ENCODE data around the gene CLK1. TPM values are rescaled to one million over a fixed set of nuclear protein-coding genes. Genes with fewer than 3 reads are reported as not detected.

The CLK1 gene
- total and polyA plus RNA-seq, 2 of the 8 experiments (the other 6 are each of a cell fraction or from before 2014, with no cell fraction given) = 22.3 to 35.2 TPM

DNA sequence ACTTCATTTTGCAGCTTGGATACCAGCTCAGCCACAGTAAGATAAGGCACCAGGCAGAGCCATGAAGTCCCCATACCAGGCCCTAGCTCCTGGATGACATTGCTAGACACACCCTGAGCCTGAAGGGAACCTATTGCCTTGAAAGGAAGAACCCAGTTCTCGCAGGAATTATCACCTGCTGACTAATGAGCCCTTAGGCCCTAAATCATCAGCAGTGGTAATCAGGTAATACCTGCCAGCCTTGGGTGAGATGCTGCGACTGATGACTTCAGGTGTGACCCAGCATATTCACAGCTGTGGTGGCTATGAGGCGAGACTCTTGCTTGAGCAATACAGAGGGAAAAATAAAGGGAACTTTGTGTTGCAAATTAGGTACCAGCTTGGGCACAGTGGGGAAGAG lies 24.9 kb downstream of the CLK1 start:
- no peaks in the 10 kb centered on the region for H3K23me2 ChIP-seq (ENCODE audit: low read depth, low read length)
- FAIRE-seq = no peak

More for the DNA sequence above, 24.9 kb downstream of the CLK1 start:
- DNase-seq (ENCODE audit: low read depth in 1 of 2, low spot score in 2 of 2) = no peak
- peaks cover 0 to 4% (median 3%) of the 10 kb centered on the region in 4 experiments; a peak in 4 of 7 replicates for H3K4me1 ChIP-seq (replicated peaks in 1 of 4; ENCODE audit: control insufficient read depth in 3 of 4, insufficient read depth in 4 of 4, low read length in 3 of 4)
- no peak overlapping the region for H3K18ac ChIP-seq (ENCODE audit: extremely low read depth, low read length)
- H2BK120ac ChIP-seq (replicated peaks; ENCODE audit: low read depth, low read length) = no peak overlapping the region
- no peak overlapping the region for H3K14ac ChIP-seq (ENCODE audit: insufficient read length)
- TF ChIP-seq RAD21 (IDR thresholded peaks at IDR 0.05 in 1 of 2, conservative IDR thresholded peaks at IDR 0.05 in 1 of 2; ENCODE audit: low read depth in 2 of 2, low read length in 2 of 2) (no peak), POU5F1 (IDR thresholded peaks at IDR 0.05; ENCODE audit: low read depth, low read length) (no peak), HDAC6 (IDR thresholded peaks at IDR 0.05; ENCODE audit: low read depth, low read length) (no peak), PHF8 (conservative IDR thresholded peaks at IDR 0.05; ENCODE audit: low read depth, low read length) (no peak), NRF1 (IDR thresholded peaks at IDR 0.05; ENCODE audit: low read depth, low read length) (no peak), HDAC2 (IDR thresholded peaks at IDR 0.05; ENCODE audit: borderline replicate concordance in 1 of 2, low read depth in 2 of 2, low read length in 2 of 2) (no peak), CHD1 (IDR thresholded peaks at IDR 0.05; ENCODE audit: low read depth, low read length) (no peak), RFX5 (IDR thresholded peaks at IDR 0.05; ENCODE audit: borderline replicate concordance, low read depth, low read length) (no peak)
- TF ChIP-seq, protein P1, sequence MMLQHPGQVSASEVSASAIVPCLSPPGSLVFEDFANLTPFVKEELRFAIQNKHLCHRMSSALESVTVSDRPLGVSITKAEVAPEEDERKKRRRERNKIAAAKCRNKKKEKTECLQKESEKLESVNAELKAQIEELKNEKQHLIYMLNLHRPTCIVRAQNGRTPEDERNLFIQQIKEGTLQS (IDR thresholded peaks at IDR 0.05; ENCODE audit: insufficient read depth, low read depth, low read length) = no peak
- no peak overlapping the region for H4K91ac ChIP-seq (replicated peaks; ENCODE audit: insufficient read length, low read length)
- H3K9ac ChIP-seq (replicated peaks in 1 of 4; ENCODE audit: extremely low read depth in 1 of 4, low read depth in 3 of 4, low read length in 3 of 4) = no peak overlapping the region
- no peaks in the 10 kb centered on the region; a peak in 1 of 8 replicates for H3K36me3 ChIP-seq (ENCODE audit: control insufficient read depth in 2 of 4, insufficient read depth in 4 of 4, low read length in 3 of 4)
- CTCF ChIA-PET (ENCODE audit: partially characterized antibody) = interaction anchor here (0.7 kb wide), 1 partner anchor 21 kb away, joined by 3 read pairs; no protein-coding TSS in a partner anchor
- no peak overlapping the region; a peak in 1 of 8 replicates for H3K4me3 ChIP-seq (ENCODE audit: extremely low read depth in 1 of 4, insufficient read depth in 2 of 4, low read depth in 3 of 4, low read length in 4 of 4)
- H3K79me1 ChIP-seq (ENCODE audit: low read depth, low read length) = no peaks in the 10 kb centered on the region
- no peaks in the 10 kb centered on the region for H3K27me3 ChIP-seq (replicated peaks in 1 of 4; ENCODE audit: control insufficient read depth in 3 of 4, extremely low read depth in 1 of 4, insufficient read depth in 3 of 4, low read length in 3 of 4)
- H3K4me2 ChIP-seq (ENCODE audit: insufficient read depth in 1 of 2, low read depth in 2 of 2, low read length in 2 of 2) = no peak overlapping the region
- no peaks in the 10 kb centered on the region for H4K20me1 ChIP-seq (replicated peaks in 1 of 2; ENCODE audit: control insufficient read depth in 1 of 2, insufficient read depth in 2 of 2, low read length in 2 of 2)
- H3K56ac ChIP-seq (replicated peaks; ENCODE audit: insufficient read length, low read depth, low read length) = no peak overlapping the region
- H2AFZ ChIP-seq (ENCODE audit: low read length) = peak overlapping the region; percentile 76
- H2BK20ac ChIP-seq (ENCODE audit: low read length) = no peak overlapping the region
- WGBS, 2 experiments (ENCODE audit: extremely low coverage in 1 of 2, insufficient coverage in 1 of 2, insufficient read length in 1 of 2, insufficient replicate concordance in 2 of 2, low coverage in 1 of 2, low lambda C conversion rate in 2 of 2, missing lambda C conversion rate in 1 of 2) = 80% methylated on average over 3 of the region's 3 CpGs; no CpG with 5 or more reads in 1 of the 2 experiments
- no peak overlapping the region for H2BK15ac ChIP-seq (ENCODE audit: low read length)
- H3K79me2 ChIP-seq (ENCODE audit: control insufficient read depth in 1 of 2, insufficient read depth in 2 of 2, low read length in 2 of 2) = no peaks in the 10 kb centered on the region
- H4K5ac ChIP-seq (ENCODE audit: insufficient read length, low read depth, low read length) = no peak overlapping the region
- no peak overlapping the region for H3K4ac ChIP-seq (replicated peaks; ENCODE audit: insufficient read length, low read depth, low read length)
- no peak overlapping the region for H3K27ac ChIP-seq (ENCODE audit: low read depth, low read length)
- H4K8ac ChIP-seq (ENCODE audit: extremely low read depth, insufficient read depth, low read length) = no peak overlapping the region
- H3K23ac ChIP-seq (ENCODE audit: insufficient read length) = no peak overlapping the region
- POLR2A ChIA-PET (ENCODE audit: partially characterized antibody) = interaction anchor here (0.9 to 2.2 kb wide), 4 partner anchors 11 to 25 kb away, joined by 3 to 10 read pairs (median 4); partner anchors contain the start of gene CLK1
- no peak overlapping the region for H2AK5ac ChIP-seq (ENCODE audit: low read depth, low read length)
- H2BK12ac ChIP-seq (ENCODE audit: low read depth, low read length) = no peak overlapping the region
- peaks cover 3 to 10% of the 10 kb centered on the region in 2 experiments; a peak in 2 of 4 replicates for H3K9me3 ChIP-seq (ENCODE audit: insufficient read depth in 2 of 2, low read depth in 1 of 2, low read length in 1 of 2)
- no peak overlapping the region for H2BK5ac ChIP-seq (ENCODE audit: low read depth, low read length)

Measured in H1 (cell line).